ENCODE data around the gene SNAI3.

DNA sequence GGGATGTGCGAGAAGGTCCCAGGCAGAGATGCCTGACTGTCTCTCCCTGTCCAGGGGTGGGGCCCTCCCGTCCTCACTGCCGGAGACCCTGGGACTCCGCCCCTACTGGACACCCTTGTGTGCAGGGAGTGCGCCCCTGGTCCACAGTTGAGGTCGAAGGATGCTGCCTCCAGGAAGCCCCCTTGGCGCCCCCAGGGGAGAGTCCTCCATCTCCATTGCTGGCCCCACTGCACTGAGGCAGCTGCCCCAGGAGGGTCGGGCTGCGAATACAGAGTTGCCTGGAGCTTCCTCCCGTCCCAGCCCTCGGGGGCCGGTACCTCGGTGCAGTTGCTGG lies 46.6 kb upstream of the SNAI3 start:
- TF ChIP-seq, protein P1, sequence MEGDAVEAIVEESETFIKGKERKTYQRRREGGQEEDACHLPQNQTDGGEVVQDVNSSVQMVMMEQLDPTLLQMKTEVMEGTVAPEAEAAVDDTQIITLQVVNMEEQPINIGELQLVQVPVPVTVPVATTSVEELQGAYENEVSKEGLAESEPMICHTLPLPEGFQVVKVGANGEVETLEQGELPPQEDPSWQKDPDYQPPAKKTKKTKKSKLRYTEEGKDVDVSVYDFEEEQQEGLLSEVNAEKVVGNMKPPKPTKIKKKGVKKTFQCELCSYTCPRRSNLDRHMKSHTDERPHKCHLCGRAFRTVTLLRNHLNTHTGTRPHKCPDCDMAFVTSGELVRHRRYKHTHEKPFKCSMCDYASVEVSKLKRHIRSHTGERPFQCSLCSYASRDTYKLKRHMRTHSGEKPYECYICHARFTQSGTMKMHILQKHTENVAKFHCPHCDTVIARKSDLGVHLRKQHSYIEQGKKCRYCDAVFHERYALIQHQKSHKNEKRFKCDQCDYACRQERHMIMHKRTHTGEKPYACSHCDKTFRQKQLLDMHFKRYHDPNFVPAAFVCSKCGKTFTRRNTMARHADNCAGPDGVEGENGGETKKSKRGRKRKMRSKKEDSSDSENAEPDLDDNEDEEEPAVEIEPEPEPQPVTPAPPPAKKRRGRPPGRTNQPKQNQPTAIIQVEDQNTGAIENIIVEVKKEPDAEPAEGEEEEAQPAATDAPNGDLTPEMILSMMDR (IDR thresholded peaks at IDR 0.05) = no peak
- TF ChIP-seq POLR2A (IDR thresholded peaks at IDR 0.05) = no peak

All from Peyer's patch (tissue), 4 donors.